T-helper 17 cell (primary cell): ENCODE results near the gene SPTLC2. TPM values are rescaled to one million over a fixed set of nuclear protein-coding genes. Genes with fewer than 3 reads are reported as not detected.

Experiments used
- ATAC-seq: fragments of 150-1000 bp; cut with Tn5 transposase; 2 replicates; pipeline ENCODE4 v1.10.0; 2021; ENCODE audit warnings: mild to moderate bottlenecking, moderate library complexity
- DNase-seq, 3 donors: peaks; one replicate each; pipeline versions ENCODE4 v3.0.0 to v3.0.0-alpha.2; 2020 to 2021
- H3K9me3 ChIP-seq: one replicate; pipeline ENCODE4 v1.7.0; 2013; ENCODE audit warnings: low read length, mild to moderate bottlenecking; ENCODE audit not compliant: control insufficient read depth, poor library complexity, severe bottlenecking
- H3K27ac Mint-ChIP-seq: one replicate; pipeline ENCODE4 v1.8.0; 2022; ENCODE audit warnings: mild to moderate bottlenecking, moderate library complexity, mixed read lengths
- H3K27me3 Mint-ChIP-seq: one replicate; pipeline ENCODE4 v1.8.0; 2022; ENCODE audit warnings: mixed read lengths
- H3K36me3 Mint-ChIP-seq: one replicate; pipeline ENCODE4 v1.8.0; 2022; ENCODE audit warnings: low read depth, mixed read lengths
- H3K4me1 Mint-ChIP-seq: one replicate; pipeline ENCODE4 v1.8.0; 2022; ENCODE audit warnings: mild to moderate bottlenecking, mixed read lengths
- H3K4me3 Mint-ChIP-seq: one replicate; pipeline ENCODE4 v1.8.0; 2022; ENCODE audit warnings: mild to moderate bottlenecking, moderate library complexity, mixed read lengths
- total RNA-seq, 4 donors: library from RNA in 2 of 4; stranded (reverse) in 2 of 4; gene quantifications; one replicate each; pipeline ENCODE4 v1.2.3 and lab custom pipeline; 2022 to 2026

SPTLC2 gene
- total RNA-seq, 2 donors from 2014 or later, result 22.0 to 22.3 TPM

DNA sequence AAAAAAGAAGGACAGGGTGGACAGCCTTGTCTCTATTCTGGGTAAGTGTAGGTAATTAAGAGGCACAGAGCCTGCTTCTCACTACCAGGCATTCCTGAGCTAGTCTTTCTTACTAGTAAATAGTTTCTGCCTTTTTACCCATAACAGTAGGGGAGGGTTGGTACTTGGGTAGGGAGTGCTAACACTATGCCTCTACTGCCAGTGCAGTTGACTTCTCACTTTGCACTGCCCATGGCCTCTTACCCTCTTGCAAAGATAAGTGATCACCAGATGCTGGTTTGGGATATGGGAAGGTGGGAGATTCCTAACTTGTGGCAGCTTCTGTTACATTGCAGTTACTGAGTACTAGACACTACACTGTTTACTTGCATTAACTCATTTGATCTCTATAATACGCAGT lies 146.9 kb downstream of the SPTLC2 start:
- no peaks in the 10 kb centered on the region for H3K9me3 ChIP-seq
- H3K4me1 Mint-ChIP-seq, result no peaks in the 10 kb centered on the region
- H3K27me3 Mint-ChIP-seq, result peaks cover 5% of the 10 kb centered on the region
- H3K4me3 Mint-ChIP-seq, result no peak overlapping the region
- no peak overlapping the region for H3K27ac Mint-ChIP-seq
- no peak for ATAC-seq
- DNase-seq, result no peak
- H3K36me3 Mint-ChIP-seq, result no peaks in the 10 kb centered on the region

DNA sequence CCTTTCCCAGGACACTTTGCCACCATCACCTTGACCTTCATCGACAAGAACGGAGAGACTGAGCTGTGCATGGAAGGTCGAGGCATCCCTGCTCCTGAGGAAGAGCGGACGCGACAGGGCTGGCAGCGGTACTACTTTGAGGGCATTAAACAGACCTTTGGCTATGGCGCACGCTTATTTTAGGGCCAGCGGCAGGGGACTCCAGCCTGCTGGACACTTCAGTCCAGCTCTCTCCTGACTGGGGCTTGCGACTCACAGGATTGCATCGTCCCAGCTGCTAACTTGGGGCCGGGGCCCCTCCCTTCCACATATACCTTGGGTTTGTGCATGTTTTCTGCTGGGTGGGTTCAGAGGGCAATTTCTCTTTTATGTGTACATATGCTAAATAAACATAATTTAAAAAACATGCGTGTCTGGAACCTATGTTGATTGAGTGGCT lies 147.4 kb downstream of the SPTLC2 start:
- ATAC-seq (no peak), DNase-seq (no peak)
- H3K27ac Mint-ChIP-seq, result no peak overlapping the region
- no peaks in the 10 kb centered on the region for H3K9me3 ChIP-seq
- H3K4me1 Mint-ChIP-seq, result no peaks in the 10 kb centered on the region
- H3K36me3 Mint-ChIP-seq, result no peaks in the 10 kb centered on the region
- H3K27me3 Mint-ChIP-seq, result peaks cover 2% of the 10 kb centered on the region
- H3K4me3 Mint-ChIP-seq, result no peak overlapping the region

GRCh38 chr14:77467801-77468200 lies 148.6 kb downstream of the SPTLC2 start:
- H3K27ac Mint-ChIP-seq, result no peak overlapping the region
- H3K4me3 Mint-ChIP-seq, result no peak overlapping the region
- no peaks in the 10 kb centered on the region for H3K36me3 Mint-ChIP-seq
- no peak for ATAC-seq
- H3K4me1 Mint-ChIP-seq, result no peaks in the 10 kb centered on the region
- DNase-seq, result no peak
- no peaks in the 10 kb centered on the region for H3K27me3 Mint-ChIP-seq
- H3K9me3 ChIP-seq, result no peaks in the 10 kb centered on the region

GRCh38 chr14:77459072-77459723 lies 157.2 kb downstream of the SPTLC2 start:
- H3K36me3 Mint-ChIP-seq, result peaks cover 5% of the 10 kb centered on the region
- H3K4me3 Mint-ChIP-seq, result peak overlapping the region; percentile 100
- H3K9me3 ChIP-seq, result no peaks in the 10 kb centered on the region
- no peak for ATAC-seq
- peaks cover 29% of the 10 kb centered on the region for H3K4me1 Mint-ChIP-seq
- H3K27me3 Mint-ChIP-seq, result no peaks in the 10 kb centered on the region
- H3K27ac Mint-ChIP-seq, result peak overlapping the region; percentile 97
- DNase-seq, result peak in 2 of 3 donors; percentile 18 to 44

- no peaks in the 10 kb centered on the region for H3K27me3 Mint-ChIP-seq
- ATAC-seq, result no peak
- H3K36me3 Mint-ChIP-seq, result peaks cover 5% of the 10 kb centered on the region
Observed at GRCh38 chr14:77458249-77458950, 158.0 kb downstream of the SPTLC2 start.

DNA sequence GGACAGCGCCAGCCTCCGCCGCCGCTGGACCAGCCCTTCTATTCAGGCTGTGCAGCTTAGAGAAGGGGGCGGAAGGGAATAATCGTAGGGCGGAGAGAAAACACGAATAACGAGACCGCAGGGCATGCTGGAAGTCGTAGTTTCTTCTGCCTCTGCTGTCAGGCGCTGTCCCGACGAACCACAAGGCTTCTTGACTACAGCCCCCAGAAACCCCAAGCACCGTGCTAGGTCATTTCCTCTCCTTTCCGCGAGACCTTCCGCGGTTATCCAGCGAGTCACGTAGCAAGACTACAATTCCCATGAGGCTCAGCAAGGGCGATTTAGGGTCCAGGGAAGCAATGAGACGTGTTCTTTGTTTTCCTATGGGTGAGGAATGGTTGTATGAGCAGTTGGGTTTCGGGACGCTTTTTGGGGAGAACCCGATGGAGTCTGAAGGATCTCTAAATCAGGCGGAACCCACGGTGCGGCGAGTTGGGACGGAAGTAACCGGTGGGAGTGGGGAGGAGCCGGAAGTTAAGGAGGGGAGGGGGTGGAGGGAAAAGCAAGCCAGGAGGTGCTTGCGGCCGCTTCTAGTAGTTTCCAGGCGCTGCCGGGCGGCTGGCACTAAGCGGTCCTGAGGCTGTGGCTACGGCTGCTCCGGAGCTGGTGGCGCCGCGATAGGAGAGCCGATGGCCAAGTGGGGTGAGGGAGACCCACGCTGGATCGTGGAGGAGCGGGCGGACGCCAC lies 158.8 kb downstream of the SPTLC2 start, which contains the start of the genes AHSA1 and VIPAS39:
Gene AHSA1, plus strand, starts transcription at position 572 of the 727 bp plus-strand sequence. Its CDS starts 97 bp downstream, at position 669.
Gene VIPAS39, minus strand, starts transcription at position 80 of the 727 bp plus-strand sequence. CDS start 3,499 bp downstream, outside the sequence.
- no peaks in the 10 kb centered on the region for H3K9me3 ChIP-seq
- peak; percentile 96 for ATAC-seq
- Mint-ChIP-seq H3K27me3 (no peaks in the 10 kb centered on the region), H3K4me1 (peaks cover 32% of the 10 kb centered on the region), H3K27ac (peak within 1 kb of the TSS; percentile 97), H3K4me3 (peak within 1 kb of the TSS; percentile 100), H3K36me3 (peaks cover 9% of the 10 kb centered on the region)
- peak; percentile 77 to 88 (median 81) for DNase-seq

More at GRCh38 chr14:77458249-77458950, 158.0 kb downstream of the SPTLC2 start:
- peak overlapping the region; percentile 100 for H3K4me3 Mint-ChIP-seq
- H3K9me3 ChIP-seq, result no peaks in the 10 kb centered on the region
- H3K27ac Mint-ChIP-seq, result peak overlapping the region; percentile 97
- no peak for DNase-seq
- peaks cover 29% of the 10 kb centered on the region for H3K4me1 Mint-ChIP-seq

GRCh38 chr14:77457115-77457521 lies 159.3 kb downstream of the SPTLC2 start:
- DNase-seq (no peak), ATAC-seq (peak; percentile 12)
- H3K36me3 Mint-ChIP-seq, result peaks cover 9% of the 10 kb centered on the region
- no peaks in the 10 kb centered on the region for H3K27me3 Mint-ChIP-seq
- peak overlapping the region; percentile 97 for H3K27ac Mint-ChIP-seq
- H3K4me3 Mint-ChIP-seq, result peak overlapping the region; percentile 100
- no peaks in the 10 kb centered on the region for H3K9me3 ChIP-seq
- H3K4me1 Mint-ChIP-seq, result peaks cover 32% of the 10 kb centered on the region

Other genes with a start within 250 kb of the SPTLC2 start
- 10 to 100 TPM; 13.2 to 16.0 TPM for gene TMED8, start 239.5 kb downstream of the SPTLC2 start, total RNA-seq
- gene SAMD15, start 239.3 kb downstream of the SPTLC2 start, total RNA-seq, result under 1 TPM; 0.26 to 0.32 TPM
- gene NOXRED1, start 193.1 kb downstream of the SPTLC2 start, total RNA-seq, result under 1 TPM in 1 of 2 donors, not detected in 1; 0.22 TPM
- 10 to 100 TPM; 13.8 to 15.0 TPM for gene VIPAS39, start 159.0 kb downstream of the SPTLC2 start, total RNA-seq
- 10 to 100 TPM; 58.8 to 71.0 TPM for gene AHSA1, start 158.5 kb downstream of the SPTLC2 start, total RNA-seq
- gene ISM2, start 117.8 kb downstream of the SPTLC2 start, total RNA-seq, result not detected
- gene ALKBH1, start 91.4 kb upstream of the SPTLC2 start, total RNA-seq, result 10 to 100 TPM in 1 of 2 donors, 1 to 10 TPM in 1; 8.8 to 10.6 TPM
- 10 to 100 TPM; 37.7 to 43.9 TPM for gene SLIRP, start 91.5 kb upstream of the SPTLC2 start, total RNA-seq
- 10 to 100 TPM; 90.6 to 92.2 TPM for gene SNW1, start 144.5 kb upstream of the SPTLC2 start, total RNA-seq
- 1 to 10 TPM; 4.7 to 5.1 TPM for gene ADCK1, start 183.5 kb upstream of the SPTLC2 start, total RNA-seq